CD4-positive, alpha-beta T cell (primary cell): Measurements from ENCODE around the gene DCTPP1. TPM values are rescaled to one million over a fixed set of nuclear protein-coding genes. Genes with fewer than 3 reads are reported as not detected.
A peak's percentile ranks its signal among the peaks of the same experiment; 100 is the strongest.

ENCODE experiments used
- ATAC-seq: fragments of 200-7000 bp; cut with Tn5 transposase; one replicate; pipeline ENCODE4 v1.10.0; 2022; ENCODE audit warnings: mild to moderate bottlenecking; ENCODE audit not compliant: poor library complexity
- CTCF ChIA-PET: fragments of 350-600 bp; sonication (Branson Sonifier 250); formaldehyde crosslinking; loops from one replicate; lab custom pipeline; 2021; ENCODE audit warnings: antibody characterized with exemption, inconsistent platforms; lab: Charles Lee
- POLR2A ChIA-PET: fragments of 350-600 bp; sonication (Branson Sonifier 250); formaldehyde crosslinking; loops from one replicate; lab custom pipeline; 2021; ENCODE audit warnings: antibody characterized with exemption, inconsistent platforms; lab: Charles Lee
- DNase-seq, 14 experiments: peaks; one replicate each; pipeline ENCODE4 v3.0.0-alpha.2; 2013 to 2020; ENCODE audit warnings: mixed read lengths in 2 of 14
- H3K27ac ChIP-seq, 2 donors: one replicate each; pipeline versions ENCODE4 v1.5.1 to v1.7.0; 2013; ENCODE audit warnings: low read length in 2 of 2, low read depth in 1 of 2, mild to moderate bottlenecking in 1 of 2
- H3K27me3 ChIP-seq, 2 experiments: 1 replicate in 1 of 2; 2 replicates in 1 of 2; pipeline versions ENCODE4 v1.6.1 to v1.7.0; 2013; ENCODE audit warnings: low read length in 2 of 2, control low read depth in 1 of 2, mild to moderate bottlenecking in 1 of 2, moderate library complexity in 1 of 2; ENCODE audit not compliant: insufficient read depth in 2 of 2, control insufficient read depth in 1 of 2
- H3K36me3 ChIP-seq: one replicate; pipeline ENCODE4 v1.6.1; 2013; ENCODE audit warnings: low read length, control low read depth; ENCODE audit not compliant: insufficient read depth
- H3K4me1 ChIP-seq: one replicate; pipeline ENCODE4 v1.6.1; 2013; ENCODE audit warnings: low read length, control low read depth; ENCODE audit not compliant: insufficient read depth
- H3K4me3 ChIP-seq: one replicate; pipeline ENCODE4 v1.5.1; 2013; ENCODE audit warnings: mild to moderate bottlenecking, low read length, moderate library complexity
- H3K9me3 ChIP-seq, 2 experiments: 1 replicate in 1 of 2; 2 replicates in 1 of 2; pipeline versions ENCODE4 v1.6.1 to v1.7.0; 2013; ENCODE audit warnings: low read length in 2 of 2, mild to moderate bottlenecking in 2 of 2, control low read depth in 1 of 2, moderate library complexity in 1 of 2; ENCODE audit not compliant: control insufficient read depth in 1 of 2, insufficient read depth in 1 of 2
- H3K27ac Mint-ChIP-seq: one replicate; pipeline ENCODE4 v1.8.0; 2020; ENCODE audit warnings: mixed read lengths
- H3K27me3 Mint-ChIP-seq: one replicate; pipeline ENCODE4 v1.8.0; 2021; ENCODE audit warnings: mixed read lengths
- H3K36me3 Mint-ChIP-seq: one replicate; pipeline ENCODE4 v1.8.0; 2021; ENCODE audit warnings: low read depth, mixed read lengths
- H3K4me1 Mint-ChIP-seq: one replicate; pipeline ENCODE4 v1.8.0; 2021; ENCODE audit warnings: low read depth, mixed read lengths
- H3K4me3 Mint-ChIP-seq: one replicate; pipeline ENCODE4 v1.8.0; 2020; ENCODE audit warnings: mild to moderate bottlenecking, mixed read lengths
- H3K9me3 Mint-ChIP-seq: one replicate; pipeline ENCODE4 v1.8.0; 2020; ENCODE audit warnings: mixed read lengths
- CTCF ChIP-seq: fragments of 200-600 bp; IDR thresholded peaks from one replicate; pipeline ENCODE4 v1.8.0; 2022; ENCODE audit warnings: antibody characterized with exemption, mild to moderate bottlenecking
- intact Hi-C, 2 experiments: fragments of 100-400 bp; cut with DNase I in 1 of 2; cut with micrococcal nuclease in 1 of 2; formaldehyde crosslinking; loops; one replicate each; pipeline versions ENCODE4 v1.15.1 to v1.9.0; 2023 to 2025; cut with DNase I, micrococcal nuclease
- total RNA-seq, 174 experiments: library from RNA in 2 of 174; stranded (reverse) in 2 of 174; gene quantifications; one replicate each; pipeline ENCODE4 v1.2.3 and lab custom pipeline; 2021 to 2026

Gene DCTPP1
- total RNA-seq, 2 experiments from 2014 or later: 5.4 to 6.5 TPM

- H3K9me3 ChIP-seq: no peaks in the 10 kb centered on the region
- peak overlapping the region; percentile 69 for H3K4me3 ChIP-seq
- Mint-ChIP-seq H3K27ac (peak overlapping the region; percentile 38), H3K27me3 (no peaks in the 10 kb centered on the region), H3K9me3 (no peaks in the 10 kb centered on the region), H3K36me3 (peaks cover 11% of the 10 kb centered on the region), H3K4me3 (peak overlapping the region; percentile 77), H3K4me1 (peaks cover 21% of the 10 kb centered on the region)
- no peaks in the 10 kb centered on the region for H3K27me3 ChIP-seq
- POLR2A ChIA-PET: interaction anchor here (0.6 to 5.1 kb wide), 16 partner anchors 8 to 315 kb away, joined by 3 to 131 read pairs (median 6); partner anchors contain the start of genes CORO1A, DCTPP1, FBRS and SEPTIN1
- no peak for TF ChIP-seq CTCF
- intact Hi-C loops: loop anchor here (2.0 to 10.0 kb wide), 4 partner anchors 29 to 343 kb away; partner anchors contain the start of genes CD2BP2 (in 2 of the 2), ALDOA (in 1 of the 2), MYL11 (in 1 of the 2) and TBC1D10B (in 1 of the 2)
- ATAC-seq: no peak
- CTCF ChIA-PET: interaction anchor here (0.7 to 3.9 kb wide), 9 partner anchors 10 to 53 kb away, joined by 3 to 20 read pairs (median 9); partner anchors contain the start of genes CD2BP2, DCTPP1, SEPTIN1 and TBC1D10B
- H3K36me3 ChIP-seq: peaks cover 6% of the 10 kb centered on the region
- DNase-seq: no peak
- peaks cover 31% of the 10 kb centered on the region for H3K4me1 ChIP-seq
- H3K27ac ChIP-seq: peak overlapping the region; percentile 29 to 67
Measured at GRCh38 chr16:30407804-30408534, 21.9 kb downstream of the DCTPP1 start.

GRCh38 chr16:30407102-30407803, 22.6 kb downstream of the DCTPP1 start, which contains the start of gene ZNF771:
Gene ZNF771, plus strand, starts transcription at chr16:30407606. Its CDS starts 448 bp downstream, at chr16:30408054.
- H3K27me3 Mint-ChIP-seq: no peaks in the 10 kb centered on the region
- peaks cover 31% of the 10 kb centered on the region for H3K4me1 ChIP-seq
- POLR2A ChIA-PET: interaction anchor here (0.6 to 5.1 kb wide), 22 partner anchors 9 to 342 kb away, joined by 3 to 131 read pairs (median 4); partner anchors contain the start of genes ALDOA, CD2BP2, CORO1A and DCTPP1
- H3K27ac Mint-ChIP-seq: peak within 1 kb of the TSS; percentile 79
- peak within 1 kb of the TSS; percentile 69 for H3K4me3 ChIP-seq
- H3K27ac ChIP-seq: peak within 1 kb of the TSS; percentile 66 to 67
- H3K9me3 ChIP-seq: no peaks in the 10 kb centered on the region
- peaks cover 6% of the 10 kb centered on the region for H3K36me3 ChIP-seq
- peaks cover 10% of the 10 kb centered on the region for H3K36me3 Mint-ChIP-seq
- intact Hi-C loops: loop anchor here (5.0 to 10.0 kb wide), 3 partner anchors 35 to 342 kb away; partner anchors contain the start of genes CD2BP2 (in 2 of the 2), ALDOA (in 1 of the 2), MYL11 (in 1 of the 2) and TBC1D10B (in 1 of the 2)
- peak within 1 kb of the TSS; percentile 97 for H3K4me3 Mint-ChIP-seq
- DNase-seq (peak; percentile 68 to 96 (median 86)), ATAC-seq (peak; percentile 71)
- TF ChIP-seq CTCF: no peak
- no peaks in the 10 kb centered on the region for H3K27me3 ChIP-seq
- CTCF ChIA-PET: interaction anchor here (0.6 to 2.8 kb wide), 9 partner anchors 11 to 227 kb away, joined by 3 to 10 read pairs (median 3); partner anchors contain the start of genes CD2BP2, DCTPP1, SEPTIN1 and ZNF48
- no peaks in the 10 kb centered on the region for H3K9me3 Mint-ChIP-seq
- peaks cover 21% of the 10 kb centered on the region for H3K4me1 Mint-ChIP-seq

- ATAC-seq: peak; percentile 45
Measured at GRCh38 chr16:30406795-30407101, 23.1 kb downstream of the DCTPP1 start.

More at GRCh38 chr16:30406795-30407101, 23.1 kb downstream of the DCTPP1 start:
- Histone ChIP-seq H3K9me3 (no peaks in the 10 kb centered on the region), H3K4me1 (peaks cover 31% of the 10 kb centered on the region), H3K27me3 (no peaks in the 10 kb centered on the region), H3K4me3 (peak overlapping the region; percentile 69), H3K36me3 (peaks cover 4% of the 10 kb centered on the region), H3K27ac (peak overlapping the region; percentile 66 to 67)
- Mint-ChIP-seq H3K9me3 (no peaks in the 10 kb centered on the region), H3K4me3 (peak overlapping the region; percentile 97), H3K27me3 (no peaks in the 10 kb centered on the region), H3K36me3 (peaks cover 5% of the 10 kb centered on the region), H3K27ac (peak overlapping the region; percentile 79), H3K4me1 (peaks cover 22% of the 10 kb centered on the region)
- POLR2A ChIA-PET: interaction anchor here (0.7 to 5.1 kb wide), 20 partner anchors 9 to 341 kb away, joined by 3 to 131 read pairs (median 4); partner anchors contain the start of genes ALDOA, CD2BP2, DCTPP1 and FBRS
- intact Hi-C loops: loop anchor here (5.0 to 10.0 kb wide), 3 partner anchors 34 to 342 kb away; partner anchors contain the start of genes CD2BP2 (in 2 of the 2), ALDOA (in 1 of the 2), MYL11 (in 1 of the 2) and TBC1D10B (in 1 of the 2)
- no peak for TF ChIP-seq CTCF
- CTCF ChIA-PET: interaction anchor here (0.6 to 2.8 kb wide), 10 partner anchors 11 to 228 kb away, joined by 3 to 10 read pairs (median 3); partner anchors contain the start of genes DCTPP1, SEPTIN1 and ZNF48
- DNase-seq: no peak
